ENCODE data around the gene SLC8A3. TPM values are rescaled to one million over a fixed set of nuclear protein-coding genes. Genes with fewer than 3 reads are reported as not detected.

Gene SLC8A3
- total and polyA plus RNA-seq, 2 of the 13 experiments (the other 11 are each of a cell fraction or from before 2014, with no cell fraction given) = 0.01 to 0.02 TPM

DNA sequence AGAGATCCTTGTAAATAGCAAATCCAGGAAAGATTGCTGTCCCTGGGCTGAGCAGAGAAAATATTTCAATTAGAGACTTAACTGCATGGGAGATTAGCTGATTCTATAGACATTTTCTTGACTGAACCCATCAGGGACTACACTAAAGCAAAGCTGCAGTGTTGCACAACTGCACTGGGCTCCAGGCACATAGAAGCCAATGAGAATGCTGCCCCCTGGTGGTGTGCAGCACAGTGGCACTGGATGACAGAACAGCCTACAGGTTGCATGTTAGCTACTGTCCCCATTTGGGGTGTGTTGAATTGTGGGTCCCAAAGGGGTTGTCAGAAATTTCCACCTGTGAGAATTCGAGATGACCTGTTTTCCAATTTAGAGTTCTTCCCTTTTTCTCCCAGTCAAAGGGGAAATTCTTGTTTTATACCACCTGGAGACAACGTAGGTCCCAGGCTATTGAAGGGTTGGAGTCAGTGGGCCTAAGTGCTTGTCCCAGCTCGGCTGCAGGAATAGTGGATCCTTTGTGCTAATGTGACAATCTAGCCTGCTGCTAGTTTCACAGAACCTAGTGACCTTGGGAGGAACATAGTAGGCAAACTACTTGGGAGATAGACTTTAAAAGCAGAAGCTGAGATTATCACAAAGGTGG, 114.7 kb downstream of the SLC8A3 start (continued):
- TF ChIP-seq PRDM10 (CRISPR knock-in tag; IDR thresholded peaks at IDR 0.05; ENCODE audit: low read depth) (no peak), NONO (IDR thresholded peaks at IDR 0.05) (no peak), NONO (CRISPR knock-in tag; conservative IDR thresholded peaks at IDR 0.05) (0 out of 2 replicates have a peak, but pooled peaks have one; percentile 34)
- TF ChIP-seq, protein P1, sequence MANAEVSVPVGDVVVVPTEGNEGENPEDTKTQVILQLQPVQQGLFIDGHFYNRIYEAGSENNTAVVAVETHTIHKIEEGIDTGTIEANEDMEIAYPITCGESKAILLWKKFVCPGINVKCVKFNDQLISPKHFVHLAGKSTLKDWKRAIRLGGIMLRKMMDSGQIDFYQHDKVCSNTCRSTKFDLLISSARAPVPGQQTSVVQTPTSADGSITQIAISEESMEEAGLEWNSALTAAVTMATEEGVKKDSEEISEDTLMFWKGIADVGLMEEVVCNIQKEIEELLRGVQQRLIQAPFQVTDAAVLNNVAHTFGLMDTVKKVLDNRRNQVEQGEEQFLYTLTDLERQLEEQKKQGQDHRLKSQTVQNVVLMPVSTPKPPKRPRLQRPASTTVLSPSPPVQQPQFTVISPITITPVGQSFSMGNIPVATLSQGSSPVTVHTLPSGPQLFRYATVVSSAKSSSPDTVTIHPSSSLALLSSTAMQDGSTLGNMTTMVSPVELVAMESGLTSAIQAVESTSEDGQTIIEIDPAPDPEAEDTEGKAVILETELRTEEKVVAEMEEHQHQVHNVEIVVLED (CRISPR knock-in tag; IDR thresholded peaks at IDR 0.05; ENCODE audit: borderline replicate concordance) = no peak

- H3K4me1 ChIP-seq (ENCODE audit: insufficient read depth, low read length) = peaks cover 19% of the 10 kb centered on the region
- no peaks in the 10 kb centered on the region for H3K9me3 ChIP-seq (ENCODE audit: low read length)
- no peaks in the 10 kb centered on the region; a peak in 1 of 5 replicates for H3K36me3 ChIP-seq (replicated peaks in 1 of 2; ENCODE audit: control insufficient read depth in 1 of 2, insufficient read depth in 2 of 2, low read length in 2 of 2)
- in situ Hi-C loops (cut with HindIII; ENCODE audit: extremely low pct_ligation_motif_present, low pct_unique_long_range_greater_than_20kb) (no loop called here), intact Hi-C loops (cut with micrococcal nuclease; ENCODE audit: unreplicated experiment) (no loop called here)
- DNase-seq (ENCODE audit: low spot score) (peak; percentile 50), ATAC-seq (no peak), FAIRE-seq (no peak)
- no peaks in the 10 kb centered on the region for H3K79me2 ChIP-seq (ENCODE audit: insufficient read depth, low read length)
- no peak overlapping the region for H3K27ac ChIP-seq (ENCODE audit: extremely low read length, insufficient read depth, low read length)
- no peak overlapping the region for H3K4me2 ChIP-seq (ENCODE audit: low read depth, low read length)
- TF ChIP-seq ETV5 (CRISPR knock-in tag; IDR thresholded peaks at IDR 0.05; ENCODE audit: borderline replicate concordance) (no peak), ZNF296 (CRISPR knock-in tag; conservative IDR thresholded peaks at IDR 0.05) (no peak), RARA (CRISPR knock-in tag; IDR thresholded peaks at IDR 0.05) (0 out of 2 replicates have a peak, but pooled peaks have one; percentile 13), TFDP1 (CRISPR knock-in tag; IDR thresholded peaks at IDR 0.05; ENCODE audit: borderline replicate concordance) (no peak)
- BruUV-seq (replicated peaks) = no TSS peak
- H3K4me3 ChIP-seq (replicated peaks in 1 of 3; ENCODE audit: insufficient read depth in 1 of 3, low read depth in 2 of 3, low read length in 3 of 3) = no peak overlapping the region
- H3K9ac ChIP-seq (ENCODE audit: insufficient read depth, low read depth, low read length) = no peak overlapping the region
- H3K27me3 ChIP-seq (ENCODE audit: control insufficient read depth in 1 of 2, insufficient read depth in 2 of 2, low read length in 2 of 2) = no peaks in the 10 kb centered on the region; a peak in 1 of 5 replicates
- 18% methylated on average over 5 of the region's 5 CpGs for WGBS (ENCODE audit: low lambda C conversion rate)
- H4K20me1 ChIP-seq (ENCODE audit: insufficient read depth, low read length) = no peaks in the 10 kb centered on the region
- POLR2A ChIA-PET = interaction anchor here (1.4 kb wide), 1 partner anchor 21 kb away, joined by 6 read pairs; no protein-coding TSS in a partner anchor
- no peak overlapping the region for H2AFZ ChIP-seq (ENCODE audit: low read length)
- CTCF ChIA-PET (ENCODE audit: low intra/inter-chr PET ratio, low total read pairs) = no interaction called here
Measured at GRCh38 chr14:70069186-70069585, 119.6 kb downstream of the SLC8A3 start.
